ENCODE data around the gene HSF5.

DNA sequence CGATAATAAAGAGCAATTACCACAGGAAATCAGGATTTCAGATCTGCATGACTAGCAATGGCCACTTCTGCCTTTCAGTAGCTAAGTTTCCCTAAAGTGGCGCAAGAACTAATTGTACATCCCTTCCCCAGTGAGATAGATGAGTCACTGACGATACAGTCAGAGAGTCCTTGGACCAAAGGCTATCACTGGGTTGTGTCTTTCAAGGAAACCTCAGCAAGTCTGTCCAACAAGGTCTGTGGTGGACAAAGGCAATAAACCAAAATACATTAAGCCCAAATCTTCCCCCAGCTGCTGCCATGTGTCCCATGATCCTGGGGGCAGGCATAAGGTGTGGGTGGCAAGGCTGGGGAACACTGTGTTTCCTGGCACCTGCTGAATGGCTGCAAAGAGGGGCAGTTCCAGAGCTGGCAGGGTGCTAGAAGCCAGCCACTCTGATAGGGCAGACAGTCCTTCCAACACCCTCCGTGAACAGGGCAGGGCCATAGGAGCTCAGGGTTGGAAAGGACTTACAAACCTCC is 46.8 kb upstream of the HSF5 start:
- TF ChIP-seq, protein P1, sequence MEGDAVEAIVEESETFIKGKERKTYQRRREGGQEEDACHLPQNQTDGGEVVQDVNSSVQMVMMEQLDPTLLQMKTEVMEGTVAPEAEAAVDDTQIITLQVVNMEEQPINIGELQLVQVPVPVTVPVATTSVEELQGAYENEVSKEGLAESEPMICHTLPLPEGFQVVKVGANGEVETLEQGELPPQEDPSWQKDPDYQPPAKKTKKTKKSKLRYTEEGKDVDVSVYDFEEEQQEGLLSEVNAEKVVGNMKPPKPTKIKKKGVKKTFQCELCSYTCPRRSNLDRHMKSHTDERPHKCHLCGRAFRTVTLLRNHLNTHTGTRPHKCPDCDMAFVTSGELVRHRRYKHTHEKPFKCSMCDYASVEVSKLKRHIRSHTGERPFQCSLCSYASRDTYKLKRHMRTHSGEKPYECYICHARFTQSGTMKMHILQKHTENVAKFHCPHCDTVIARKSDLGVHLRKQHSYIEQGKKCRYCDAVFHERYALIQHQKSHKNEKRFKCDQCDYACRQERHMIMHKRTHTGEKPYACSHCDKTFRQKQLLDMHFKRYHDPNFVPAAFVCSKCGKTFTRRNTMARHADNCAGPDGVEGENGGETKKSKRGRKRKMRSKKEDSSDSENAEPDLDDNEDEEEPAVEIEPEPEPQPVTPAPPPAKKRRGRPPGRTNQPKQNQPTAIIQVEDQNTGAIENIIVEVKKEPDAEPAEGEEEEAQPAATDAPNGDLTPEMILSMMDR (conservative IDR thresholded peaks at IDR 0.05; ENCODE audit: low read length), result no peak
- no peak for TF ChIP-seq EZH2phosphoT487 (IDR thresholded peaks at IDR 0.05; ENCODE audit: borderline replicate concordance, low read depth, low read length)
